ENCODE data around the gene SNX18. TPM values are rescaled to one million over a fixed set of nuclear protein-coding genes. Genes with fewer than 3 reads are reported as not detected.

The SNX18 gene
- total and polyA plus RNA-seq, 7 donors, result 3.9 to 13.0 (median 9.1) TPM

DNA sequence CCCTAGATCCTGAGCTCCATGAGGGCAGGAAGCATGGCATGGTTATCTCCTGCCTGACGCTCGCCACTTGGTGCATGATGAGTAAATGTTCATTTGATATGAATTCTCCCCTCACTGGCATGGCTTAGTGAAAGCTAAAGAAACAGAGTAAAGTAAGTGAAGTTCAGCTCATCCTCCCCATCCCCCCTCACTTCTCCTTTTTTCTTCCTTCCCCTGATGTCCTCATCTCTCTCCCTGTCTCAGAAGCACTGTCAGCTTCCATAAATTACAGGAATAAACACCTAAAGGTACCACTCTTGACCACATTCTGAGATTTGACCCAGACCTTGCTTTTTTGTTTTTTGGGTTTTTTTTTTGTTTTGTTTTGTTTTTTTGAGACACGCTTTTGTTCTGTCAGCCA lies 73.3 kb downstream of the SNX18 start:
- peaks cover 6% of the 10 kb centered on the region for H3K9me3 ChIP-seq
- TF ChIP-seq, protein P1, sequence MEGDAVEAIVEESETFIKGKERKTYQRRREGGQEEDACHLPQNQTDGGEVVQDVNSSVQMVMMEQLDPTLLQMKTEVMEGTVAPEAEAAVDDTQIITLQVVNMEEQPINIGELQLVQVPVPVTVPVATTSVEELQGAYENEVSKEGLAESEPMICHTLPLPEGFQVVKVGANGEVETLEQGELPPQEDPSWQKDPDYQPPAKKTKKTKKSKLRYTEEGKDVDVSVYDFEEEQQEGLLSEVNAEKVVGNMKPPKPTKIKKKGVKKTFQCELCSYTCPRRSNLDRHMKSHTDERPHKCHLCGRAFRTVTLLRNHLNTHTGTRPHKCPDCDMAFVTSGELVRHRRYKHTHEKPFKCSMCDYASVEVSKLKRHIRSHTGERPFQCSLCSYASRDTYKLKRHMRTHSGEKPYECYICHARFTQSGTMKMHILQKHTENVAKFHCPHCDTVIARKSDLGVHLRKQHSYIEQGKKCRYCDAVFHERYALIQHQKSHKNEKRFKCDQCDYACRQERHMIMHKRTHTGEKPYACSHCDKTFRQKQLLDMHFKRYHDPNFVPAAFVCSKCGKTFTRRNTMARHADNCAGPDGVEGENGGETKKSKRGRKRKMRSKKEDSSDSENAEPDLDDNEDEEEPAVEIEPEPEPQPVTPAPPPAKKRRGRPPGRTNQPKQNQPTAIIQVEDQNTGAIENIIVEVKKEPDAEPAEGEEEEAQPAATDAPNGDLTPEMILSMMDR (IDR thresholded peaks at IDR 0.05), result no peak
- no peaks in the 10 kb centered on the region for H3K36me3 ChIP-seq (ENCODE audit: insufficient read depth in 1 of 2, low read depth in 1 of 2)
- H3K4me3 ChIP-seq, result no peak overlapping the region
- DNase-seq (no peak), ATAC-seq (no peak)
- intact Hi-C loops (cut with DNase I), result loop anchor here in 1 of 2 donors (1.0 kb wide), 1 partner anchor 24 kb away; no protein-coding TSS in a partner anchor
- no peaks in the 10 kb centered on the region for H3K4me1 ChIP-seq
- H3K27me3 ChIP-seq (ENCODE audit: insufficient read depth in 3 of 3, low read length in 2 of 3), result no peaks in the 10 kb centered on the region
- WGBS, 3 donors, result 94 to 99% (median 95%) methylated on average over 3 of the region's 3 CpGs
- H3K27ac ChIP-seq, result no peak overlapping the region

GRCh38 chr5:54593779-54594178 lies 76.2 kb downstream of the SNX18 start:
- no peak overlapping the region for H3K4me3 ChIP-seq
- DNase-seq, result no peak
- TF ChIP-seq, protein P1 (IDR thresholded peaks at IDR 0.05), result no peak
- no peaks in the 10 kb centered on the region for H3K36me3 ChIP-seq (ENCODE audit: insufficient read depth in 1 of 2, low read depth in 1 of 2)
- no peak overlapping the region for H3K27ac ChIP-seq
- no peaks in the 10 kb centered on the region for H3K27me3 ChIP-seq (ENCODE audit: insufficient read depth in 3 of 3, low read length in 2 of 3)
- no peaks in the 10 kb centered on the region for H3K4me1 ChIP-seq
- H3K9me3 ChIP-seq, result no peaks in the 10 kb centered on the region
- no peak for ATAC-seq
- intact Hi-C loops (cut with DNase I), result no loop called here

- intact Hi-C loops (cut with DNase I), result no loop called here
- DNase-seq (no peak), ATAC-seq (no peak)
- Histone ChIP-seq H3K9me3 (no peaks in the 10 kb centered on the region), H3K4me3 (no peak overlapping the region), H3K27ac (no peak overlapping the region), H3K4me1 (no peaks in the 10 kb centered on the region), H3K27me3 (ENCODE audit: insufficient read depth in 3 of 3, low read length in 2 of 3) (no peaks in the 10 kb centered on the region), H3K36me3 (ENCODE audit: insufficient read depth in 1 of 2, low read depth in 1 of 2) (no peaks in the 10 kb centered on the region)
- TF ChIP-seq, protein P1 (IDR thresholded peaks at IDR 0.05), result no peak
These were observed 76.6 kb downstream of the SNX18 start for GRCh38 chr5:54594181-54594580.

DNA sequence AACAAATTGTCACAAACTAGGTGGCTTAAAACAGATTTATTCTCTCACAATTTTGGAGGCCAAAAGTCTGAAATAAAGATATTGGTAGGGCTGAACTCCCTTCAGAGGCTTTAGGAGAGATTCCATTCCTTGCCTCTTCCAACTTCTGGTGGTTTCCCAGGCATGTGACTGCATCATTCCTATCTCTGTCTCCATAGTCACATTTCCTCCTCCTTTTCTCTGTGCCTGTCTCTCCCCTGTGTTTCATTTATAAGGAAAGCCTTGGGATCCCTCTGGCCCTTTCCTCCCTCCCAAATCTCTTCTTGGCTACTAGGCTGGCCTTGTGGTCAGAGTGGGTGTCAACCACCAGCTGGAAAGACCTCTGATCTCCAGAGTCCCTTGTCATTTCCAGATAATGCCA lies 78.2 kb downstream of the SNX18 start:
- ATAC-seq (no peak), DNase-seq (no peak)
- H3K36me3 ChIP-seq (ENCODE audit: insufficient read depth in 1 of 2, low read depth in 1 of 2), result no peaks in the 10 kb centered on the region
- H3K27me3 ChIP-seq (ENCODE audit: insufficient read depth in 3 of 3, low read length in 2 of 3), result no peaks in the 10 kb centered on the region
- intact Hi-C loops (cut with DNase I), result no loop called here
- TF ChIP-seq, protein P1 (IDR thresholded peaks at IDR 0.05), result no peak
- H3K4me1 ChIP-seq, result no peaks in the 10 kb centered on the region
- no peak overlapping the region for H3K27ac ChIP-seq
- H3K9me3 ChIP-seq, result no peaks in the 10 kb centered on the region
- H3K4me3 ChIP-seq, result no peak overlapping the region

Other genes starting within 250 kb of the SNX18 start
- gene ARL15, start 207.2 kb upstream of the SNX18 start, total RNA-seq, result 1 to 10 TPM; 4.4 to 8.9 (median 5.9) TPM
- gene ARL15, start 207.2 kb upstream of the SNX18 start, polyA plus RNA-seq, result 1 to 10 TPM; 2.5 to 4.6 (median 2.8) TPM
- 100 to 1,000 TPM; 112 to 162 (median 151) TPM for gene HSPB3, start 62.1 kb upstream of the SNX18 start, total RNA-seq
- 100 to 1,000 TPM in 1 of 3 donors, 10 to 100 TPM in 2; 37.7 to 139 (median 97.0) TPM for gene HSPB3, start 62.1 kb upstream of the SNX18 start, polyA plus RNA-seq